Lower leg skin (tissue), 4 donors: Measurements from ENCODE around the gene CHERP. TPM values are rescaled to one million over a fixed set of nuclear protein-coding genes. Genes with fewer than 3 reads are reported as not detected.

Experiments used
- DNase-seq, 2 donors: peaks; one replicate each; pipeline ENCODE4 v3.0.0-alpha.2; 2019; ENCODE audit warnings: low spot score in 2 of 2
- H3K4me3 ChIP-seq: fragments of 200-600 bp; sonication (generic); 2 replicates; pipeline ENCODE4 v1.5.1; 2017; ENCODE audit warnings: mild to moderate bottlenecking, low read depth; ENCODE audit not compliant: poor library complexity, severe bottlenecking
- CTCF ChIP-seq, 3 donors: fragments of 450-650 bp; IDR thresholded peaks; one replicate each; pipeline ENCODE4 v1.5.1; 2016; ENCODE audit warnings: antibody characterized with exemption in 3 of 3, mild to moderate bottlenecking in 3 of 3, moderate library complexity in 2 of 3
- POLR2A ChIP-seq, 2 donors: fragments of 450-650 bp; IDR thresholded peaks; one replicate each; pipeline ENCODE4 v1.6.1; 2016 to 2017; ENCODE audit warnings: antibody characterized with exemption in 2 of 2, mild to moderate bottlenecking in 1 of 2, moderate library complexity in 1 of 2
- WGBS, 2 donors: methylation state at CpG; one replicate each; pipeline ENCODE4 v1.1.5; 2018; 5-methylcytosine and 5-hydroxymethylcytosine counted together
- intact Hi-C: fragments of 100-400 bp; cut with DNase I; formaldehyde crosslinking; loops from one replicate; pipeline ENCODE4 v1.15.0; 2023; ENCODE audit warnings: low total_unique reads
- total RNA-seq, 4 donors: library from RNA; depleted of rRNA; stranded (reverse); fragments of >200 nt; gene quantifications; one replicate each; pipeline ENCODE4 v1.1.0, GENCODE V29; 2016

The CHERP gene
- total RNA-seq: 10 to 100 TPM in 3 of 4 donors, 1 to 10 TPM in 1; 9.7 to 32.7 (median 12.6) TPM

- 0 to 1% methylated on average over 59 of the region's 108 CpGs for WGBS, 2 donors
- TF ChIP-seq POLR2A (IDR thresholded peaks at IDR 0.05): no peak
- TF ChIP-seq CTCF (IDR thresholded peaks at IDR 0.05): no peak
Measured at GRCh38 chr19:16542045-16542909, at the start of gene CHERP. Gene CHERP, minus strand, starts transcription at chr19:16542437. Its CDS starts 59 bp downstream, at chr19:16542378.

GRCh38 chr19:16590876-16591802, 48.9 kb upstream of the CHERP start:
- TF ChIP-seq POLR2A (IDR thresholded peaks at IDR 0.05) (no peak), CTCF (IDR thresholded peaks at IDR 0.05) (no peak)
- DNase-seq: no peak
- WGBS, 2 donors: 86 to 87% methylated on average over 9 of the region's 9 CpGs
- no peak overlapping the region for H3K4me3 ChIP-seq
- intact Hi-C loops: no loop called here

More at GRCh38 chr19:16542045-16542909, at the start of gene CHERP:
- H3K4me3 ChIP-seq: peak within 1 kb of the TSS; percentile 94
- peak; percentile 88 to 98 for DNase-seq
- intact Hi-C loops: no loop called here

- no peak overlapping the region for H3K4me3 ChIP-seq
- DNase-seq: no peak
- TF ChIP-seq CTCF (IDR thresholded peaks at IDR 0.05): no peak
- TF ChIP-seq POLR2A (IDR thresholded peaks at IDR 0.05): no peak
- intact Hi-C loops: no loop called here
- 56 to 77% methylated on average over 3 of the region's 3 CpGs for WGBS, 2 donors
Measured at GRCh38 chr19:16589917-16590316, 47.7 kb upstream of the CHERP start.

- no peak for DNase-seq
- intact Hi-C loops: no loop called here
- H3K4me3 ChIP-seq: no peak overlapping the region
- 80 to 82% methylated on average over 11 of the region's 11 CpGs for WGBS, 2 donors
- TF ChIP-seq CTCF (IDR thresholded peaks at IDR 0.05): no peak
- TF ChIP-seq POLR2A (IDR thresholded peaks at IDR 0.05): no peak
Measured at GRCh38 chr19:16588824-16589577, 46.8 kb upstream of the CHERP start.
